Occipital lobe (tissue), 2 donors: Measurements from ENCODE around the gene CDC20. TPM values are rescaled to one million over a fixed set of nuclear protein-coding genes. Genes with fewer than 3 reads are reported as not detected.
"Not testable (repeated sequence)": the region's sequence is repeated elsewhere in the genome, so short reads cannot be mapped to it uniquely, and the experiment has no call there.

Experiments used
- DNase-seq: peaks from one replicate; lab custom pipeline; 2025; lab: John Stamatoyannopoulos, UW
- total RNA-seq: library from RNA; depleted of rRNA; stranded (reverse); fragments of >200 nt; gene quantifications from one replicate; pipeline ENCODE4 v1.2.3, GENCODE V29; 2014

The CDC20 gene
- total RNA-seq, 1 donor from 2014 or later, result 4.2 TPM

DNA sequence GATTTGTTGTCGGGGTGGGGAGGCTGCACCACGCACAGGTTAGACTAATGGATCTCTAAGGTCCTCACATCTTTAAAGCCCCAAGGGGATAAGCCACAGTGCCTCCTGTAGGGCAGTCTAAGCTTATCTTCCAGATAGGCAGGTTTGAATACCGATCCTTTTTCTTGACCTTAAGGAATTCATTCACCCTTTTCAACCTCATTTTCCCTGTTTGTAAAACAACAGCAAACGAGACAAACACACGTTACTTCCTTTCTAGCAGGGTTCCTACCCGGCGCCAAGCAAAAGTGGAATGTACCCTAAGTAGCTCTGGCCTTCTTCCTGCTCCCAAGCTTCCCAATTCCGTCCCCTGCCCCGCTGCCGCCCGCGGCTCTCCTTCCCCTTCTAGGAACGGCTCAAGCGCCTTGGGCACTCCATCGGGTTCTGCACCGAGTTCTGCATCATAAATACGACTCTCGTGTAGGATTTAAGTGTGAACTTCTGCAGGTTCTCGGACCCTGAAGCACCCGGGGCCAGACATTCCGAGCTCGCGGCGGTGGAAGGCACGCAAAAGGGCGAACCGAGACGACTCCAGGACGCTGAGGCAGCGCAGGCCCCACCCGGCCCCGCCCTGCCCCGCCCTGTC is 548 bp upstream of the CDC20 start:
- DNase-seq, result no peak

DNA sequence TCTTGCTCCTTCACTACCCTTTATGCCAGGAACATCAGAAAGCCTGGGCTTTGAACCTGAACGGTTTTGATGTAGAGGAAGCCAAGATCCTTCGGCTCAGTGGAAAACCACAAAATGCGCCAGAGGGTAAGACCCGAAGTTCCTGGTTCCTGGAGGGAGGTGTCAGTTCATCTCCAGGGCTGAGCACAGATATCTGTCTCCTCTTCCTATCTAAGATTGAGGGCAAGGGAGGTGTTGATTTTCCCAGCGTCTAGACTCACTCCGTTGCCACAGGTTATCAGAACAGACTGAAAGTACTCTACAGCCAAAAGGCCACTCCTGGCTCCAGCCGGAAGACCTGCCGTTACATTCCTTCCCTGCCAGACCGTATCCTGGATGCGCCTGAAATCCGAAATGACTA is 915 bp downstream of the CDC20 start:
- no peak for DNase-seq

DNA sequence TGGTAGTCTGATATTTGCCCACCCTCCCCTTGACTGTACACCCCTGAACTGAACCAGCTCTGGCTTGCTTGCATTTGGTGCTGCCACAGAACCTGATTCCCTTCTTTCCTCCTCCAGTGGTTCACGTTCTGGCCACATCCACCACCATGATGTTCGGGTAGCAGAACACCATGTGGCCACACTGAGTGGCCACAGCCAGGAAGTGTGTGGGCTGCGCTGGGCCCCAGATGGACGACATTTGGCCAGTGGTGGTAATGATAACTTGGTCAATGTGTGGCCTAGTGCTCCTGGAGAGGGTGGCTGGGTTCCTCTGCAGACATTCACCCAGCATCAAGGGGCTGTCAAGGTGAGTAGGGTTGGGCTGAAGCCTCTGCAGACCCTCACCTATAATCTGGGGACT is 1.8 kb downstream of the CDC20 start:
- no peak for DNase-seq

- DNase-seq, result no peak
These were observed 4.6 kb downstream of the CDC20 start for GRCh38 chr1:43363283-43363934.

GRCh38 chr1:43363935-43364525 is 5.2 kb downstream of the CDC20 start:
- no peak for DNase-seq

- DNase-seq, result no peak
These were observed 6.9 kb downstream of the CDC20 start for GRCh38 chr1:43365678-43366077.

- no peak for DNase-seq
These were observed 7.4 kb downstream of the CDC20 start for GRCh38 chr1:43366179-43366578.

DNA sequence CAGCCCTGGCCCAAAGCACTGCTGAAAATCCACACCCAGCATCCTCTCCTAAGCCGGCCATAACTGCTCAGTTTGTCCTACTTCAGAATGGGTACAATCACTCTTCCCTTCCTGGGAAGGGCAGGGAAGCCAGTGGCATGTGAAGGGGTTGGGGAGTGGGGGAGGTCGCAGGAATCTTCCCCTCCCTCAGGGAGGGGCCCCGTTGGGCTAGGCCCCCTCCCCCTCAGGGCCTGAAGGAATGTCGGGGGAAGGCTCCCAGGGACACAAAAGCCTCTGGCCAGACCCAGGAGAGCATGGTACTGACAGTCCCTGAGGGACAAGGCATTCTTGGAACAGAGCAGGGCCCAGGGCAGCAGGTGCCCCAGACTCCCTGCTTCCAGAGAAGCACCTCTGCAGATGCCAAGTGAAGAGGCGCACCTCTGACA is 7.8 kb downstream of the CDC20 start:
- no peak for DNase-seq

GRCh38 chr1:43367026-43367903 is 8.5 kb downstream of the CDC20 start:
- no peak for DNase-seq

DNA sequence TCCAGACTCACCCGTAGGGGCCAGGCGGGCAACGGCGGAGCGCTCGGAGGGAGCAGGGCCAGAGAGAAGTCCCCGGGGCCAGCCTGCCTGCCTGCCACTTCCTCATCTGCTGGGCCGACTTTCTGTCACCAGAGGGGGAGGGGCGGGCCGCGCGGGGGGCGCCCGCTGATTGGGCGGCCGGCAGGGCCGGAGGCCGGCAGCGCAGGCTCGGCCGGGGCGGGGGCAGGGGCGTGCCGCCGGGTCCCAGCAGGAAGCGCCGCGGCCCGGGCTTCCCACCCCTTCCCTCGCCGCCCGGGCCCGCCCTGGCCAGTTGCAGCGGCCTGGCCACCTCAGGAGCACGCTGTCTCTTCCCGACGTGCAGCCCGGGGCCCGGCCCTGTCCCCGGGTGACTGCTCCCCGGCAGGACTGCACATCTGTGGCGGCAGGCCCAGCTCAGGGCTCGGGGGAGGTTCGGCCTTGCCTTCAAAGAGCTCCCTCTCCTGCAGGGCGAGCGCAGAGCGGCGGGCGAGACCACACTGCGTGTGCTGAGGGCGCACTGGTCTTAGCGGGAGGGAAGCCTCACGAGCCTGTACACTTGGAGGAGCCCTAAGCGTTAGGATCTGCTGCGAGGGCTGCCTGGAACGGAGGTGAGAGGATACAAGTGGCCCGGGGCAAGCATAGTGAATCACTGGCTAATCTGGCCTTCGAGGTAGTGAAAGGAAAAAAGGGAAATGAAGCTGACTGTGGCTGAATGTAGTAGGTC is 9.3 kb downstream of the CDC20 start, which contains the start of gene ELOVL1:
TSS of gene ELOVL1 (minus strand) at position 108 of the 742 bp plus-strand sequence. CDS start 2,402 bp downstream, outside the sequence.
- peak; percentile 82 for DNase-seq

GRCh38 chr1:43368646-43369020 is 9.9 kb downstream of the CDC20 start:
- no peak for DNase-seq

DNA sequence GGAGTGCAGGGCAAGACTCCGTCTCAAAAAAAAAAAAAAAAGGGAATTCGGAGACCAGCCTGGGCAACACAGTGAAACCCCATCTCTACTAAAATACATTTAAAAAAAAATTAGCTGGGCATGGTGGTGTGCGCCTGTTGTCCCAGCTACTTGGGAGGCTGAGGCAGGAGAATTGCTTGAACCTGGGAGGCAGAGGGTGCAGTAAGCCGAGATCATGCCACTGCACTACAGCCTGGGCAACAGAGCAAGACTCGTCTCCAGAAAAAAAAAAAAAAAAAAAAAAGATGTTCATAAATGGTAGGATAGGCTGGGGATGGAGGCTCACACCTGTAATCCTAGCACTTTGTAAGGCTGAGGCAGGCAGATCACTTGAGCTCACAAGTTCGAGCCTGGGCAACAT is 11.0 kb downstream of the CDC20 start:
- not testable (repeated sequence) for DNase-seq

DNA sequence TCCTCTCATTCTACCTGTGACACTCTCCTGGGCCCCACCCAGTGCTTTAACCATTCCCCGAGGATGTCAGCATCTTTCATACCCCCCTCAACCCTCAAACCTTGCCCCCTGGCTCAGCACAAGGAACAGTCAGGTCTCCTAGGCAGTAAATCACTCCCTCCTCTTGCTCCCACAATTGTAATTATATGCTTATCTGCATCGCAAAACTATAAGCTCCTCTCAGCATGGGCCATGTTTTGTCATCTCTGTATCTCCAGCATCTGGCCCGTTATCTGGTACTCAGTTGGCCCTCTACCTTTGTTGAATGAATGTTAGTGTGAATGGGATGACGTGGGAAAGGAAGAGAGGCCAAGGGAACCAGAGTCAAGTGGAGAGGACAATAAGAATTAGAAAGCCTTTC is 11.8 kb downstream of the CDC20 start:
- no peak for DNase-seq

DNA sequence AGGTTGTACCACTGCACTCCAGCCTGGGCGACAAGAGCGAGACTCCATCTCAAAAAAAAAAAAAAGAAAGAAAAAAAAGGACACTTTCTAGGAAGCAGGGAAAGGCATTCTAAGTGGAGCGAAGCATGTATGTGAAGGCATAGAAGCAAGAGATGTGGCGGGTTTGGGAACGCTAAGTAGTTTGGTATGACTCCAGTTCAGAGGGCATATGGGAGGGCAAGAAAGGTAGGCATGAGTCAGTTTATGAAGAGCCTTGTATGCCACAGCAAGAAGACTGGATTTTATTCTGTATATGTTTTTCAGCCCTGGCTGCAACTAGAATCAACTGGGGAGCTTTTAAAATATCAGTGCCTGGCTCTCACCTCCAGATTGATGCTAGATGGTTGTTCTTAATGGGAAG is 13.4 kb downstream of the CDC20 start:
- DNase-seq, result no peak

- DNase-seq, result no peak
These were observed 14.5 kb downstream of the CDC20 start for GRCh38 chr1:43373066-43373940.

DNA sequence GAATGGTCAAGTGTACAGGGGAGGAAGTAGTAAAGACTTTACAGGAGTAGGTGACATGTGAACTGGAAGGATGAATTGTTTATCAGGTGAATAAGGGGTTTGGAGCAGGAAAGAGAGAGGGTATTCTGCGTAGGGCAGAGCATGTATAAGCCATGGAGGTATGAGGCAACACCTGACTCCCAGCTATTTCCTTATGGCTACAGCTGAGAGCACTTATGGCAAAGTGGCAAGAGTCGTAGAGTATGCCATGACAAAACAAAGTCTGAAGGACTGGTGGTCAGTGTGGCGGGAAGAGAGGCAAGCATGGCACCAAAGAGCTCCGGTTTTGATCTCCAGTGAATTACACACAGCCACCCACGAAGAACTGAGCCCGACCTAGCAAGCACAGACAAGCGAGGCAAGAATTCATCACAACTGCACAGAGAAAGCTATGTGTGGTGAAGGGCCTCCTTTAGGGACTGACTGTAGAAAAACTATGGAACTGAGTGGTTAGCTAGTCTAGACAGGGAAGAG is 18.0 kb downstream of the CDC20 start:
- no peak for DNase-seq

DNA sequence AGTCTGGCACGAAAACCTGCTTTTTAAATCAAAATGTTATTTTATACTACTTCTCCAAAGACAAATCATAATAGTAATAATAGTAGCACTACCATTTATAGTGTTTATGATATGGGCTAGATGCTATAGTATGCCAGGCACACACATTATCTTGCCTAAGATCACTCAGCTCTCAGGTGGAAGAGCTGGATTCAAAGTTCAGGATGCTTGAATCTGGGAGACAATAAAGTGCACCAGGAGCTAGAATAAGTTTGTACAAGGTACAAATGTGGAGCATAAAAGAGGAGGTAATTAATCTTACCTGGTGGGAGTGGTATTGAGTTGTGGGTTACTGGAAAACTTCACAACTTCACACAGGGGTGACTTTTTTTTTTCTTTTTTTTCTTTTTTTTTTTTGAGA is 19.1 kb downstream of the CDC20 start:
- no peak for DNase-seq

DNA sequence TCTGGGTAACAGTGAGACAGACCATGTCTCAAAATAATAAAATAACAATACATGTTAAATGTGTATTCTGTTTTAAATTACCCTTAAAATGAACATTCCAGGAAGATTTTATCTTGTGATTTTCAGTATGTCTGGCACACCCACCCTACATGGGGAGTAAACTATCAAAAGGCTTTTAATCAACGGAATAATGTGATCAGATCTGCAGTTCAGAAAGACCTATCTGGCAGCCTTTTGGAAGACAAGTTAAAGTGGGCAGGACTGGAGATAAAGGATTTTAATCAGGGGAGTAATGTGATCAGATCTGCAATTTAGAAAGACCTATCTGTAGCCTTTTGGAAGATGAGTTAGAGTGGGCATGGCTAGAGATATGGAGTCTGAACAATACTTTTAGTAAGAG is 20.7 kb downstream of the CDC20 start:
- DNase-seq, result no peak

- DNase-seq, result no peak
These were observed 22.8 kb downstream of the CDC20 start for GRCh38 chr1:43381612-43382011.
